ENCODE measurements around the gene ARX. TPM values are rescaled to one million over a fixed set of nuclear protein-coding genes. Genes with fewer than 3 reads are reported as not detected.

ARX gene
- total and polyA plus RNA-seq, 2 donors (not counting 3 experiments of a cell fraction or from before 2014, with no cell fraction given) = not detected

GRCh38 chrX:24982306-24982965, 33.3 kb downstream of the ARX start:
- no TSS peak for BruUV-seq (replicated peaks)
- intact Hi-C loops (cut with micrococcal nuclease) (no loop called here), dilution Hi-C loops (cut with MboI; ENCODE audit: extremely low pct_ligation_motif_present, low sequenced_read_pairs) (no loop called here)
- Histone ChIP-seq H3K9me1 (replicated peaks; ENCODE audit: control insufficient read depth, extremely low read depth, insufficient read depth, low read length) (no peaks in the 10 kb centered on the region), H4K20me1 (replicated peaks; ENCODE audit: control insufficient read depth, extremely low read depth, insufficient read depth, low read length) (no peaks in the 10 kb centered on the region), H3K9me3 (replicated peaks; ENCODE audit: control insufficient read depth, insufficient read depth, low read length) (no peaks in the 10 kb centered on the region), H3K4me1 (ENCODE audit: control insufficient read depth, extremely low read depth, insufficient read depth, low read length) (no peaks in the 10 kb centered on the region), H3K9ac (replicated peaks; ENCODE audit: extremely low read depth, insufficient read depth, low read length) (no peak overlapping the region), H3K36me3 (ENCODE audit: control insufficient read depth in 2 of 2, extremely low read depth in 1 of 2, insufficient read depth in 2 of 2, low read length in 2 of 2) (no peaks in the 10 kb centered on the region), H3K27ac (ENCODE audit: insufficient read depth, low read depth, low read length) (no peak overlapping the region), H3K4me2 (ENCODE audit: insufficient read depth, low read length) (no peak overlapping the region), H2AFZ (ENCODE audit: low read depth, low read length) (no peak overlapping the region), H3K79me2 (ENCODE audit: control insufficient read depth, insufficient read depth, low read length) (no peaks in the 10 kb centered on the region), H3K4me3 (replicated peaks in 1 of 3; ENCODE audit: insufficient read depth in 1 of 3, low read depth in 1 of 3, low read length in 3 of 3) (no peak overlapping the region), H3K27me3 (ENCODE audit: control insufficient read depth in 2 of 2, insufficient read depth in 2 of 2, low read length in 2 of 2) (no peaks in the 10 kb centered on the region)
- DNase-seq (ENCODE audit: low read depth, low spot score) = no peak
- ChIA-PET CTCF (no interaction called here), POLR2A (no interaction called here)
- FAIRE-seq = no peak
- TF ChIP-seq POLR2A (IDR thresholded peaks at IDR 0.05; ENCODE audit: low read depth, low read length) (no peak), MYC (IDR thresholded peaks at IDR 0.05; ENCODE audit: low read depth, low read length) (no peak), GATA2 (IDR thresholded peaks at IDR 0.05; ENCODE audit: insufficient read depth, insufficient read length, low read depth, low read length) (no peak), POLR2AphosphoS5 (IDR thresholded peaks at IDR 0.05; ENCODE audit: insufficient read depth, low read depth, low read length) (no peak), CTCF (IDR thresholded peaks at IDR 0.05; ENCODE audit: extremely low read depth in 1 of 2, insufficient read depth in 1 of 2, low read depth in 1 of 2, low read length in 2 of 2) (no peak)

- POLR2A ChIA-PET = no interaction called here
Observed at GRCh38 chrX:24981030-24981429, 34.7 kb downstream of the ARX start.

More at GRCh38 chrX:24981030-24981429, 34.7 kb downstream of the ARX start:
- CTCF ChIA-PET = interaction anchor here (1.4 kb wide), 1 partner anchor 142 kb away, joined by 3 read pairs; no protein-coding TSS in a partner anchor
- H3K27ac ChIP-seq (ENCODE audit: insufficient read depth, low read depth, low read length) = no peak overlapping the region
- no peaks in the 10 kb centered on the region for H3K9me1 ChIP-seq (replicated peaks; ENCODE audit: control insufficient read depth, extremely low read depth, insufficient read depth, low read length)
- no peaks in the 10 kb centered on the region for H3K4me1 ChIP-seq (ENCODE audit: control insufficient read depth, extremely low read depth, insufficient read depth, low read length)
- H3K4me3 ChIP-seq (replicated peaks in 1 of 3; ENCODE audit: insufficient read depth in 1 of 3, low read depth in 1 of 3, low read length in 3 of 3) = no peak overlapping the region
- no TSS peak for BruUV-seq (replicated peaks)
- TF ChIP-seq POLR2AphosphoS5 (IDR thresholded peaks at IDR 0.05; ENCODE audit: insufficient read depth, low read depth, low read length) (no peak), MYC (IDR thresholded peaks at IDR 0.05; ENCODE audit: low read depth, low read length) (no peak), GATA2 (IDR thresholded peaks at IDR 0.05; ENCODE audit: insufficient read depth, insufficient read length, low read depth, low read length) (no peak)
- no peak overlapping the region for H3K4me2 ChIP-seq (ENCODE audit: insufficient read depth, low read length)
- H3K36me3 ChIP-seq (ENCODE audit: control insufficient read depth in 2 of 2, extremely low read depth in 1 of 2, insufficient read depth in 2 of 2, low read length in 2 of 2) = no peaks in the 10 kb centered on the region
- H4K20me1 ChIP-seq (replicated peaks; ENCODE audit: control insufficient read depth, extremely low read depth, insufficient read depth, low read length) = no peaks in the 10 kb centered on the region
- FAIRE-seq (no peak), DNase-seq (ENCODE audit: low read depth, low spot score) (no peak)
- no peaks in the 10 kb centered on the region for H3K9me3 ChIP-seq (replicated peaks; ENCODE audit: control insufficient read depth, insufficient read depth, low read length)
- dilution Hi-C loops (cut with MboI; ENCODE audit: extremely low pct_ligation_motif_present, low sequenced_read_pairs) = no loop called here
- no peaks in the 10 kb centered on the region for H3K79me2 ChIP-seq (ENCODE audit: control insufficient read depth, insufficient read depth, low read length)
- no peak overlapping the region for H3K9ac ChIP-seq (replicated peaks; ENCODE audit: extremely low read depth, insufficient read depth, low read length)
- H3K27me3 ChIP-seq (ENCODE audit: control insufficient read depth in 2 of 2, insufficient read depth in 2 of 2, low read length in 2 of 2) = no peaks in the 10 kb centered on the region
- H2AFZ ChIP-seq (ENCODE audit: low read depth, low read length) = no peak overlapping the region
- intact Hi-C loops (cut with micrococcal nuclease) = no loop called here
